Right atrium auricular region (tissue), 2 donors: ENCODE data around the gene TSPAN18. TPM values are rescaled to one million over a fixed set of nuclear protein-coding genes. Genes with fewer than 3 reads are reported as not detected.

Source experiments
- DNase-seq: peaks from one replicate; pipeline ENCODE4 v3.0.0-alpha.2; 2019; ENCODE audit warnings: low spot score
- H3K27ac ChIP-seq, 2 donors: fragments of 200-600 bp; sonication (generic); 1 replicate in 1 of 2; 2 replicates in 1 of 2; pipeline ENCODE4 v1.5.1; 2016 to 2019
- H3K27me3 ChIP-seq, 2 donors: fragments of 200-600 bp; sonication (generic); one replicate each; pipeline versions ENCODE4 v1.5.1 to v1.6.0; 2017 to 2019
- H3K36me3 ChIP-seq: fragments of 200-600 bp; sonication (generic); one replicate; pipeline ENCODE4 v1.5.1; 2016
- H3K4me1 ChIP-seq, 2 donors: fragments of 200-600 bp; sonication (generic); one replicate each; pipeline versions ENCODE4 v1.5.1 to v1.6.0; 2017 to 2019
- H3K4me3 ChIP-seq, 2 donors: fragments of 200-600 bp; sonication (generic); 1 replicate in 1 of 2; 2 replicates in 1 of 2; pipeline ENCODE4 v1.5.1; 2017 to 2019; ENCODE audit warnings: mild to moderate bottlenecking in 1 of 2, moderate library complexity in 1 of 2
- H3K9me3 ChIP-seq, 2 donors: fragments of 200-600 bp; sonication (generic); one replicate each; pipeline ENCODE4 v1.5.1; 2019
- total RNA-seq, 2 donors: library from RNA; depleted of rRNA; stranded (reverse); fragments of >200 nt; gene quantifications; one replicate each; pipeline ENCODE4 v1.1.0, GENCODE V29; 2016
- TF ChIP-seq, protein P1 (sequence below), 2 donors: fragments of 200-600 bp; sonication (generic); IDR thresholded peaks; one replicate each; pipeline ENCODE4 v1.5.1; 2019; ENCODE audit warnings: antibody characterized with exemption in 2 of 2

Gene TSPAN18
- total RNA-seq, 2 donors from 2014 or later: 76.3 to 79.3 TPM

DNA sequence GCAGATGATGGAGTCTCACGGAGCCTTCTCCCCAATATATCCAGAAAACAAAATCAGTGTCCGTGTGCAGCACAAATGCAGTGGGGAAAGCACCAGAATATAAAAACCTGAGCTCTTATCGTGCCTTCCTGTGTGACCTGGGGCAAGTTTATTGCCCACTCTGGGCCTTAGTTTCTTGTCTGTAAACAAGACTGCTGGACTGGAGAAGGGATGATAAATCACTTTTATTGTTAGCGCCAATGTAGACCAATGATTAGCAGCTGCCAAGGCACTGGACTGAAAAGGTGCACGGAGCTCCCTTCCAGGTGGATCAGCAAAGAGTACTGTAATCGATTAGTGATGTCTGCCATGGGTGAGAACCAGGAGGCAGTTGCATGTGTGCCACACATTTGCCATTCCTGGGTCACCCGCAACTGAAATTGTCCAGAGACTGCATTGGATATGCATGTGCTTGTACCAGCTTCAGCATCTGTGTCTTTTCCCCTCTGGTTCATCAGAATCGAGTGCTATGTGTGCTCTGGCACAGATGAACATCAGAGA is 89.2 kb downstream of the TSPAN18 start:
- H3K27me3 ChIP-seq: no peaks in the 10 kb centered on the region
- H3K4me3 ChIP-seq: no peak overlapping the region
- DNase-seq: no peak
- H3K4me1 ChIP-seq: peaks cover 0 to 93% of the 10 kb centered on the region in 2 donors
- no peaks in the 10 kb centered on the region for H3K9me3 ChIP-seq
- TF ChIP-seq, protein P1, sequence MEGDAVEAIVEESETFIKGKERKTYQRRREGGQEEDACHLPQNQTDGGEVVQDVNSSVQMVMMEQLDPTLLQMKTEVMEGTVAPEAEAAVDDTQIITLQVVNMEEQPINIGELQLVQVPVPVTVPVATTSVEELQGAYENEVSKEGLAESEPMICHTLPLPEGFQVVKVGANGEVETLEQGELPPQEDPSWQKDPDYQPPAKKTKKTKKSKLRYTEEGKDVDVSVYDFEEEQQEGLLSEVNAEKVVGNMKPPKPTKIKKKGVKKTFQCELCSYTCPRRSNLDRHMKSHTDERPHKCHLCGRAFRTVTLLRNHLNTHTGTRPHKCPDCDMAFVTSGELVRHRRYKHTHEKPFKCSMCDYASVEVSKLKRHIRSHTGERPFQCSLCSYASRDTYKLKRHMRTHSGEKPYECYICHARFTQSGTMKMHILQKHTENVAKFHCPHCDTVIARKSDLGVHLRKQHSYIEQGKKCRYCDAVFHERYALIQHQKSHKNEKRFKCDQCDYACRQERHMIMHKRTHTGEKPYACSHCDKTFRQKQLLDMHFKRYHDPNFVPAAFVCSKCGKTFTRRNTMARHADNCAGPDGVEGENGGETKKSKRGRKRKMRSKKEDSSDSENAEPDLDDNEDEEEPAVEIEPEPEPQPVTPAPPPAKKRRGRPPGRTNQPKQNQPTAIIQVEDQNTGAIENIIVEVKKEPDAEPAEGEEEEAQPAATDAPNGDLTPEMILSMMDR (IDR thresholded peaks at IDR 0.05): no peak
- H3K27ac ChIP-seq: peak overlapping the region; percentile 65 to 66
- no peaks in the 10 kb centered on the region for H3K36me3 ChIP-seq

DNA sequence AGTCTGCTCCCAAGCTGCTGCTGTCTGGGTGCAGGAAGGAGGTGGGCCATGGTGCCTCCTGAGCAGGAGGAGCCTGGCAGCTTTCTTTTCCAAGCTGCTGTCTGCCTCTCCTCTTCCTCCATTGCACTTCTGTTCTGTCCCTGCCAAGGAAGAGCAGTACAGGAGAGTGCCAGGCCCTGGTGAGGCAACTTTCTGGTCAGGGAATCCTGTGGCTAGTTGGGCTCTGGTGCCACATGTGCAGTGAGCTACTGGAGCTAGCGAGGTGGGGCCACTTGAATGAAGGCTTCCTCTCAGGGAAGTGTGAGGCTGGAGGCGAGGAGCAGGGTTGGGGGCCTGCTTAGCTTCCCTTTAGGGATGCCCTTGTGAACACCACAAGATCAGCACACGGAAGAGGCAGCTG is 90.0 kb downstream of the TSPAN18 start:
- H3K27me3 ChIP-seq: no peaks in the 10 kb centered on the region
- peaks cover 0 to 86% of the 10 kb centered on the region in 2 donors for H3K4me1 ChIP-seq
- TF ChIP-seq, protein P1 (IDR thresholded peaks at IDR 0.05): no peak
- no peak overlapping the region for H3K4me3 ChIP-seq
- H3K27ac ChIP-seq: peak overlapping the region; percentile 57 to 66
- H3K9me3 ChIP-seq: no peaks in the 10 kb centered on the region
- H3K36me3 ChIP-seq: no peaks in the 10 kb centered on the region
- no peak for DNase-seq

DNA sequence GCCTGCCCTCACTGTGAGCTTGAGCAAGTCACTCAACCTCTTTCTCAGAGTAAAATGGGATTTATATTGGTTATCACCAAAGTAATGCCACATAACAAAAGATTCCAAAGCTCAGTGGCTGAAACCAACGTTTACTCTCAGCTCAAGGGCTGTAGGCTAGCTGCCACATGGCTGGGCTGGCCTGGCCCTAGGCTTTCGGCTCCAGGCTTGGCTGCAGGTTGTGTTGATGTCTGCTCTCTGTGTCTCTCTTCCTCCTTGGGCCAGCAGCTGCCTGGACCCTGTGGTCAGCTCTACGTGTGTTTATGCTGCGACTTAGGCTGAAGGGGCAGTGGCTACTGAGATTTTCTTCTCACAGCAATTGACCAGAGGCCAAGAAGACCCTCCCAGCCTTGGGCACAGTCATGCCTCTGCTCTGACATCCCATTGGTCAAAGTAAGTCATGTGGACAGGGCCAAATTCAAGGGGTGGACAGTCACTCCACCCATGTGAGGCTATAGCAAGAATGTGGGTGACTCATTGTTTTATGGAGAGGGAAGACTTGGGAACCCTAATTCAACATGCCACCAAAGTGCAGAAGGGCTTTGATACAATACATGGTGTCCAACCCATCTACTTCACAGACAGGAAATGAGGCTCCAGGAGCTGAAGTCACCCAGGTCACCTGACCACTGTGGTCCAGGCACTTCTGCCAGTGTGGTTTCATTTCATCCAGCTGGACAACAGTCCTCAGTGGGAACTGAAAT is 90.6 kb downstream of the TSPAN18 start:
- TF ChIP-seq, protein P1 (IDR thresholded peaks at IDR 0.05): no peak
- peak overlapping the region; percentile 58 to 66 for H3K27ac ChIP-seq
- no peaks in the 10 kb centered on the region for H3K9me3 ChIP-seq
- H3K4me3 ChIP-seq: no peak overlapping the region
- no peaks in the 10 kb centered on the region for H3K36me3 ChIP-seq
- no peak for DNase-seq
- peaks cover 0 to 86% of the 10 kb centered on the region in 2 donors for H3K4me1 ChIP-seq
- H3K27me3 ChIP-seq: no peaks in the 10 kb centered on the region

DNA sequence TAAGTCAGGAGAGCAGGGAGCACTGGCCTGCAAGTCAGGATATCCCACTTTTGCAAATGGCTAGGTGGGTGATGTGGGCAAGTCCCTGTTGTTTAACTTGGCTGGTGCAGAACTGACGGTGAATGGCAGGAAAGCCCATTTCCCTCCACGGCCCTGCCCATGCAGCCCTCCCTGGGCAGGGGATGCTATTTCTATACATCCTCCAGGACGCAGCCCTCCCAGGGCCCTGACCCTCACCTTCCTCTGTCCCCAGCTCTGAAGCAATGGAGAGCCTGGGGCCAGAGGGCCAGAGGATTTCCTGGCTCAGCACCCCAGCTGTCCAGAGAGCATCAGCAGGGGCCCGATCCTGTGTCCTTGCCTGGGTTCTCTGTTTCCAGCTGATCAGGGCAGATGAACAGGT is 91.3 kb downstream of the TSPAN18 start:
- peaks cover 0 to 86% of the 10 kb centered on the region in 2 donors for H3K4me1 ChIP-seq
- H3K36me3 ChIP-seq: no peaks in the 10 kb centered on the region
- DNase-seq: no peak
- TF ChIP-seq, protein P1 (IDR thresholded peaks at IDR 0.05): no peak
- H3K9me3 ChIP-seq: no peaks in the 10 kb centered on the region
- peak overlapping the region; percentile 58 to 66 for H3K27ac ChIP-seq
- no peak overlapping the region for H3K4me3 ChIP-seq
- no peaks in the 10 kb centered on the region for H3K27me3 ChIP-seq

DNA sequence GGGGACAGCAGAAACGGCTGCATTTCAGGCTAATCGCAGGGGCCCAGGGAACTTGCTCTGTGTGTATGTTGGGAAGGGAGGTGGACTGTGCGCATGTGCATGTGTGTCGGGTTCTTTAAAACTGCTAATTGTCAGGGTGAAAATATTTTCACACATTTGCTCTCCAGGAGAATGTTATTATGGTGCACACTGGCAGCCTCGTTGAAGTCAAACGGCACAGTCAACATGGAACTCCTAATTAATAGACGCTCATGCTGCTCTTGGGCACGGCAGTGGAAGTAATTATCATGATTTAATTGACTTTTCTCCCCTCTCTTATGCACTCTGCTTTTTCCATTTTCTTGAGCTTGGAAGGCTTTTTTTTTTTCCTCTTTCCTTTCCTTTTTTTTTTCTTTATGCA is 92.6 kb downstream of the TSPAN18 start:
- H3K4me1 ChIP-seq: peaks cover 0 to 85% of the 10 kb centered on the region in 2 donors

More for the DNA sequence above, 92.6 kb downstream of the TSPAN18 start:
- TF ChIP-seq, protein P1 (IDR thresholded peaks at IDR 0.05): no peak
- H3K27ac ChIP-seq: peak overlapping the region; percentile 58 to 66
- H3K27me3 ChIP-seq: no peaks in the 10 kb centered on the region
- DNase-seq: no peak
- H3K9me3 ChIP-seq: no peaks in the 10 kb centered on the region
- no peak overlapping the region for H3K4me3 ChIP-seq
- H3K36me3 ChIP-seq: no peaks in the 10 kb centered on the region
